NCI-H748 (cell line): ENCODE data around the gene YWHAE.
"Not testable (repeated sequence)": the region's sequence is repeated elsewhere in the genome, so short reads cannot be mapped to it uniquely, and the experiment has no call there.

Experiments
- DNase-seq: peaks from one replicate; lab custom pipeline; 2025; ENCODE audit not compliant: unreplicated experiment; lab: John Stamatoyannopoulos, UW

YWHAE gene

DNA sequence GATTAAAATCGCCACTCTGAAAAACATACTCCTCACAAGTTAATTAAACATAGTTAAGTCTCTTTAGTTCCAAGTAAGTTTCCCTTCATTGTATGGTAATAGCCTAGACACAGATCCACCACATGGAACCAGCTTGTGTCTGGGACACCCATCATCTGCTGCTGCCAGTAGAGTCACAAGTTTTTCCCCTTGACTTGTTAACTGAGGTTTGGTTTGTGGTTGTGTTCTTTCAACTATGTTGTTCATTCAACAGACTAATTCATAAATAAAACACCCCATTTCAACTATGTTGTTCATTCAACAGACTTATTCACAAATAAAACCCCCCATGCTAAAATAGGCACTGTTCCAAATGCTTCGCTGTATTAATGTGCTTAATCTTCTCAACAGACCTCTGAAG lies 24.4 kb downstream of the YWHAE start:
- no peak for DNase-seq

DNA sequence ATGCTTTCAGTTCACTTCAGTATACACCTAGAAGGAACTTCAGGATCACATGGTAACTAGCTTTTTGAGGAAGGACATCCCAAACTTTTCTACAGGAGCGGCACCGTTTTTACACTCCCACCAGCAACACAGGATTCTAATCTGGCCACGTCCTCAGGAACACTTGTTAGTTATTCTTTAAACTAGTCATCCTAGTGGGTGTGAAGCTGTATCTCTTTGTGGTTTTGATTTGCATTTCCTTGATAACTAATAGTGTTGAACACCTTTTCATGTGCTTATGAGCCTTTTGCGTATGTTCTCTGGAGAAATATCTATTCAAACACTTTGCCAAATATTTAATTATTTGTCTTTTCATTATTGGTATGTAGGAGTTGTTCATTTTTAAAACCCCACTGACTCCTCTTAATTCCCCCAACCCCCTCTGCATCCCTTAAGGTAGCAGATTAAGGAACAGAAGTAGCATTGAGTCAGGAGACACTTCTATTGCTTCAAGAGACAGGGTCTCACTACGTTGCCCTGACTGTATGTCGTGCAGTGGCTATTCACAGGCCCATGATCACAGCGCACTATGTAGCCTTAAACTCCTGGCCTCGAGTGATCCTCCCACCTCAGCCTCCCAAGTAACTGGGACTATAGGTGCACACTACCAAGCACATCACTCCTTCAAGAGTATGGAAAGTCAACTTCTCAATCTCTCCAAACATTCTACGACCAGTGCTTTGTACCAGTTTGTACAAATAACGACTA lies 25.4 kb downstream of the YWHAE start:
- DNase-seq = no peak

DNA sequence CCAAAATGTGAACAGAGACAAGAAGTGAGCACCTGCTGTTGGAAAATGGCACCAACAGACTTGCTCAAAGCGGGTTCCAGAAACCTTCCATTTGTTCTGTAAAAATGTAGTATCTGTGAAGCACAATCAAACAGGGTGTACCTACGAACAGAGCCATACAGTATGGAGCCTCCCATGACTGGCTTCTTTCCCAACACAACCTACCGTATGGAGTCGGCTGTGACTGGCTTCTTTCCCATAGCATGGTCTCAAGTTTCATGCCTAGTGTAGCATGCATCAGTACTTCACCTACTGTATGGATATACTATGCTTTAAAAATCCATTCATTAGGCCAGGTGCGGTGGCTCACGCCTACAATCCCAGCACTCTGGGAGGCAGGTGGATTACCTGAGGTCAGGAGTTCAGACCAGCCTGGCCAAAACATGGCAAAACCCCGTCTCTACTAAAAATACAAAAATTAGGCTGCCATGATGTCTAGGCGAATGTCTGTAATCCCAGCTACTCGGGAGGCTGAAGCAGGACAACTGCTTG lies 26.2 kb downstream of the YWHAE start:
- DNase-seq = no peak

DNA sequence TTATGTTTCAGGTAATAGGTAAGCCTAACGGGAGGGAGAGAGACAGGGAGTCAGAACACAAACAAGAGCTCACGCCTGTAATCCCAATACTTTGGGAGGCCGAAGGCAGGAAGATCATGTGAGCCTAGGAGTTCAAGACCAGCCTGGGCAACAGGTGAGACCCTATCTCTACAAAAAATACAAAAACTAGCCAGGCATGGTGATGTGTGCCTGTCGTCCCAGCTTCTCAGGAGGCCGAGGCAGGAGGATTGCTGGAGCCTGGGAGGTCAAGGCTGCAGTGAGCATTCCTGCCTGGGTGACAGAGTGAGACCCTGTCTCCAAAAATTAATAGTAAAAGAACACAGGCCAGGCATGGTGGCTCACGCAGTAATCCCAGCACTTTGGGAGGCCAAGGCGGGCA lies 27.4 kb downstream of the YWHAE start:
- DNase-seq = no peak

DNA sequence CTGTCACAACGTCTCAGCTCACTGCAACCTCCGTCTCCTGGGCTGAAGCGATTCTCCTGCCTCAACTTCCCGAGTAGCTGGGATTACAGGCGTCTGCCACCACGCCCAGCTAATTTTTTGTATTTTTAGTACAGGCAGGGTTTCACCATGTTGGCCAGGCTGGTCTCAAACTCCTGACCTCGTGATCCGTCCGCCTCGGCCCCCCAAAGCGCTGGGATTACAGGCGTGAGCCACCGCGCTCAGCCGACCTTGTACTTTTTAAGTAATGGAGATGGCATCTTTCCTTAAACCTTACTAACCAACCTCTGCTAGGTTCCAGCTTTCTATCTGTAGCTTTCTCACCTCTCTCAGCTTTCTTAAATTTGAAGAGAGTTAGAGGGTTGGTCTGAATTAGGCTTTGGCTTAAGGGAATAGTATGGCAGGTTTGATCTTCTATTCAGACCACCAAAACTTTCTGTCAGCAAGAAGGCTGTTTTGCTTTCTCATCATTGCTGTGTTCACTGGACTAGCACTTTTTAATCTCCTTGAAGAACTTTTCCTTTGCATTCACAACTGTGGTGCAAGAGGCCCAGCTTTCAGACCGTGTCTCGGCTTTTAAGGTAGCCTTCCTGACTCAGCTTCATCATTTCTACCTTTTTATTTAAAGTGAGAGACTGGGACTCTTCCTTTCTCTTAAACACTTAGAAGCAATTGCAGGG lies 28.0 kb downstream of the YWHAE start:
- no peak for DNase-seq

DNA sequence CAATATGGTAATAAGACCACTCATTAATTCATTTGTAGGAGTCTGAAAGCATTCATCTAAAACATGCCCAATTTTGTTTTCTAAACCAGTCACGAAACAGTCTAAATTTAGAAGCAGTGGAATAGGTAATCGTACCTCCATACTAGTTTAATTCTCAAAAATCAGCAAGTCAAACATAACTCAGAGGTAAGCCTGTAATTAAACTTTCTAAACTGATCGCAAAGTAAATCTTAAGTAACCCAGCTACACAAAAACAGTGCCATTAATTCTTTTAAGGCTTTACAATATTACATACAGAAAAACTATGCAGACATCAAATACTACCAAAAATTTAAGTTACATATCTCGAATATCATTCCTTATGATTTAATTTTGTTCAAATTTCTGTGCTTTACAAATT lies 31.4 kb downstream of the YWHAE start:
- no peak for DNase-seq

DNA sequence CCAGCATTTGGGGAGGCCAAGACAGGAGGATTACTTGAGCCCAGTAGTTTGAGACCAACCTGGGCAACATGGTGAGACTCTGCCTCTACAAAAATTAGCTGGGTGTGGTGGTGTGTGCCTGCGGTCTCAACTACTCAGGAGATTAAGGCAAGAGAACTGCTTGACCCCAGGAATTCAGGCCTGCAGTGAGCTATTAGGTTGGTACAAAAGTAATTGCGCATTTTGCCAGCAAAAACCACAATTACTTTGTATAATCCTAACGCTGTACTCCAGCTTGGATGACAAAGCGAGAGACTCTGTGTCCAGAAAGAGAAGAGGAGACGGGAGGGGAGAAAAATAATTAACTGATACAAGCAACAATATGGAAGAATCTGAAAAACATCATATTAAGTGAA lies 32.7 kb downstream of the YWHAE start:
- no peak for DNase-seq

DNA sequence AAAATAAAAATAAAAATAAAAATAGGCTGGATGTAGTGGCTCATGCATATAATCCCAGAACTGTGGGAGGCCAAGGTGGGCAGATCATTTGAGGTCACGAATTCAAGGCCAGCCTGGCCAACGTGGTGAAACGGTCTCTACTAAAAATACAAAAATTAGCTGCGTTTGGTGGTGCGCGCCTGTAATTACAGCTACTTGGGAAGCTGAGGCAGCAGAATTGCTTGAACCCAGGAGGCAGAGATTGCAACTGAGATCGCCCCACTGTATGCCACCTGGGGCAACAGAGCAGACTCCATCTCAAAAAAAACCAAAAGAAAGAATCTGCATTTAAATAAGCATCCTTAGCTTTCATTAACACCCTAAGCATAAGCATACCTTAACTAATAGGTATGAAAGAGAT lies 33.8 kb downstream of the YWHAE start:
- no peak for DNase-seq

DNA sequence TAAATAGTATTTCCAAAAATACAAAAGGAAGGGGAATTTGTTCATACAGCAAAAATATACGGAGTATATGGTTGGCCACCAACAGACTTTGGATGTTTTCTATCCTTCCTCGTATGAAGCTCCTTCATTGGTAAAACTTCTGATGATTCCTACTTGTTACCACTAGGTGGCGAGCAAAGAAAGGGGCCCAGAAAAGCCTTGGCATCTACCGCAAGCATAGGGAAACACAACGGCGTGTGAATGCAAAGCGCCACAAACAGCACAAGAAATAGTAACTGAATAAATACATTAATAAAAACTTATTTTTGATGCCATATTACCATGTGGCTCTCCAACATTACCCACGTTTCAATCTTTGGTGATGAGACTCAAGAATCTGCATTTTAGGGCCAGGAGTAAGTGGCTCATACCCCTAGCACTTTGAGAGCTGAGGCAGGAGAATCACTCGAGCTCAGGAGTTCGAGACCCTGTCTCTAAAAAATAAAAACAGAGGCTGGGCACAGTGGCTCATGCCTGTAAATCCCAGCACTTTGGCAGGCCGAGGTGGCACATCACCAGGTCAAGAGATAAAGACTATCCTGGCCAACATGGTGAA lies 34.5 kb downstream of the YWHAE start:
- peak; percentile 77 for DNase-seq

DNA sequence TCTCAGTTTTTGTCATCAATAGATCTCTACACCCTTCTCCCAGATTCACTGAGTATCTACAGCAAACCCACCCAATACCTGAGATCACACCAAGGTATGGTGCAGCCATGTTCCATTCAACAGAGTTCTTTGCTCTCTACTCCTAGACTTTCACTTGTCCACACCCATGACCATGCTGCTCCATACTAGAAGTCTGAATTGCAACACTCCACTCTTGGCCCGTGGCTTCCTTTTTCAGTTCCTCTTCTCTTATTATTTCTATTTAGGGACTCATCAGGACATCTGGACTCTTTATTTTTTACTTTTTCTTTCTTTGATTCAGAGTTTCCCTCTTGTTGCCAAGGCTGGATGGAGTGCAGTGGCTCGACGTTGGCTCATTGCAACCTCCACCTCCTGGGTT lies 37.1 kb downstream of the YWHAE start:
- DNase-seq = no peak

DNA sequence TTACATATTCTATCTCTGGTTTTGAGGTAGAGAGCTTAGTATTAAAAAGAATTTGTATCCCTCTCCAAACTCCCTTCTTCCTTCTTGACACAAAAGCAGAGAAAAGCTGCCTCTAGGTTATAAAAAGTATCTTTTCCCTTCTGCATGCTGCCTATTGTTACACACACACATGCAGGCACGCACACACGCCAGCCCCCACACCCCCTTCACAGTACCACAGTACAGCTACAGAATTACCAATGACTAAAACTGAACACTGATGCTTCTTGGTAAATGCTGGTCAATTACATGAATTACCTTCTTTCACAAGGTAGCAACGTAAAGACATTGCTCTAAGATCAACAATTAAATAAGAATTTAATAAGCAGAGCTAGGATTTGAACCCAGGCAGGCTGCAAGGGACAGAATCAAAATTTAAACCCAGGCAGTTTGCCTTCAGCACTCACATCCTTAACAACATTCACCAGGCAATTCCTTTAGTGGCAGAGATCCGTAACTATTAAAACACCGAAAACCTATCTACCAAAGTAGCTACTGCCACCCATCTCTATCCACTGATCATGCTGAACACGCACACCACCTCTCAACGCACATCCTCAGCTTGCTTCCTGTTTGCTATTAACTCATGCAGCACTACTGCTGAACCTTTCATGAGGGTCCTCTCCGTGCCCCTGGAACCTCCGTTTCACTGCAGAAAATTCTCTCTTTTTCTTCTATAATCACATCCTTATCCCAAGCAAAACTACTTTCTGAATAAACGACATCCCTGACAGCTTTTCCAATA lies 37.8 kb downstream of the YWHAE start:
- no peak for DNase-seq

DNA sequence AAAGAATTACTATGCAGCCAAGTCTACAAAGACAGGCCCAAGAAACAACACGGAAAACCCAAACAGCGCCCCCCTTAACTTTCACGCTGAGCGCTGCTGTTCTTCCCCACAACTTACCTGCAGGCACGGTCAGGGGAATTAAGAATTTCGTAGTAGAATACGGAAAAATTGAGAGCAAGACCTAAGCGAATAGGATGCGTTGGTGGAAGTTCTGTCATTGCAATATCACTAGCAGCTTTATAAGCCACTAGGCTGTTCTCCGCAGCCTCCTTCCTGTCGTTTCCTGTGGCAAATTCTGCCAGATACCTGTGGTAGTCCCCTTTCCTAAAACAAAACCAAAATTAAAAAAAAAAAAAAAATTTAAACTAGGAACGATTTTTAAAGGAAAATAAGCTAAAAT lies 39.0 kb downstream of the YWHAE start:
- no peak for DNase-seq

DNA sequence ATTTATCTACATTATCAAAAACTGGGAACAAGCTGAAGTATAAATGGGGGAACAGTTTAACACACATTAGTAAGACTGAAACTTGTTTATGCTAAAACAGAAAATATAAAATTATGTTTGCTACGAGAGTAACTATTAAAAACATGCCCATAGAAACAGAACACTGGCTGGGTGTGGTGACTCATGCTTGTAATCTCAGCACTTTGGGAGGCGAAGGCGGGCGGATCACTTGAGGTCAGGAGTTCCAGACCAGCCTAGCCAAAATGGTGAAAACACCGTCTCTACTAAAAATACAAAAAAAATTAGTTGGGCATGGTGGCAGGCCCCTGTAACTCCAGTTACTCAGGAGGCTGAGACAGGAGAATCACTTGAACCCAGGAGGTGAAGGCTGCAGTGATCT lies 39.7 kb downstream of the YWHAE start:
- not testable (repeated sequence) for DNase-seq

DNA sequence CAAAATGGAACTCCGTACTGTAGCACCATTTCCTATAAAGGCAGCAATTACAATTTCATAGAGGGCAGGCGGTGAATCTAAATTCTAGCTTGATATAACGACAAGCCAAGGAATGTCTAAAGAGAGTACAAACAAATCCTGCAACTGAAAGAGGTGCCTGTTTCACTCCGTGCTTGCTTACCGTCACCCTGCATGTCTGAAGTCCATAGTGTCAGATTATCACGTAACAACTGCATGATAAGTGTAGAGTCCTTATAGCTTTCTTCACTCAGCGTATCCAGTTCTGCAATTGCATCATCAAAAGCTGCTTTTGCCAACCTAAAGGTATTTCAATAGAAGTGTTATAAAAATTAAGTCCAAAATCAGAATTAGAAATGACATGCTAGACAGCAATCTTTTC lies 46.0 kb downstream of the YWHAE start:
- no peak for DNase-seq

DNA sequence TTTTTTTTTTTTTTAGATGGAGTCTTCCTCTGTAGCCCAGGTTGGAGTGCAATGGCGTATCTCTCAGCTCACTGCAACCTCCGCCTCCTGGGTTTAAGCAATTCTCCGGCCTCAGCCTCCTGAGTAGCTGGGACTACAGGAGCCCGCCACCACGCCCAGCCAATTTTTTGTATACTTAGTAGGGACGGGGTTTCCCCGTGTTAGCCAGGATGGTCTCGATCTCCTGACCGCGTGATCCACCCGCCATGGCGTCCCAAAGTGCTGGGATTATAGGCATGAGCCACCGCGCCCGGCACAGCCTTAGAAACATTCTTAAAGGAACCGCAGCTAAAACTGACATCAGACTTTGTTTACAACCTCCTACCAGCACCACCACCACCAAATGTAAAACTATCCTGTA lies 47.5 kb downstream of the YWHAE start:
- DNase-seq = not testable (repeated sequence)

DNA sequence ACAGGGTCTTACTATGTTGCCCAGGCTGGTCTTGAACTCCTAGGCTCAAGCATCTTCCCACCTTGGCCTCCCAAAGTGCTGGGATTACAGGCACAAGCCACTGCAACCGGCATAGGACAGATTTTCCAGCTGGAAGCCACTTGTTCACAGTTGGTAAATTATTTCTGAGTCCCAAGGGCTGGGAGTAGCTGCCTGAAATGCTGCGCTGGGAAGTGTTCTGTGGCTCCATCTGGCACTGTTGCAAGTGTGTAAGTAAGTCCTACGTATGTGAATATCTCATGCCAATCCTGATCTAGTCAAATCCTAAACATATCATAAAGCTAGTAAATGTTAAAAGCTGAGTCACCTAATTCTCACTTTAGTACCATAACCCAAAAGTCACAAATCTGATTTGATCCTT lies 48.1 kb downstream of the YWHAE start:
- no peak for DNase-seq

DNA sequence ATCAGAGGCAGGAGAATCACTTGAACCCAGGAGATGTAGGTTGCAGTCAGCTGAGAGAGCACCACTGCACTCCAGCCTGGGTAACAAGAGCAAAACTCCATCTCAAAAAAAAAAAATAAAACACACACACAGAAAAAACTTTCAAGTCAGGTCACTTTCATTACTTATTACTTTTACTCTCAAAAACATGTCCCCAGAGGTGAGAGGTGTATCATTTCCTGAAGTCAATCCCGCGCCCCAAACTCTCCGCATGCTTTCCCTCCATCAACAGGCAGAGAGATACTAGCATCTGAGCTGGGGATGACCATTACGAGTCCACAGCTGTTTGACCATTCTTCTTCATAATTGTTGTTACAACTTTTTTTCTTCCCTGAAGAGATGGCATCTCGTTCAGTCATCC lies 48.7 kb downstream of the YWHAE start:
- no peak for DNase-seq

DNA sequence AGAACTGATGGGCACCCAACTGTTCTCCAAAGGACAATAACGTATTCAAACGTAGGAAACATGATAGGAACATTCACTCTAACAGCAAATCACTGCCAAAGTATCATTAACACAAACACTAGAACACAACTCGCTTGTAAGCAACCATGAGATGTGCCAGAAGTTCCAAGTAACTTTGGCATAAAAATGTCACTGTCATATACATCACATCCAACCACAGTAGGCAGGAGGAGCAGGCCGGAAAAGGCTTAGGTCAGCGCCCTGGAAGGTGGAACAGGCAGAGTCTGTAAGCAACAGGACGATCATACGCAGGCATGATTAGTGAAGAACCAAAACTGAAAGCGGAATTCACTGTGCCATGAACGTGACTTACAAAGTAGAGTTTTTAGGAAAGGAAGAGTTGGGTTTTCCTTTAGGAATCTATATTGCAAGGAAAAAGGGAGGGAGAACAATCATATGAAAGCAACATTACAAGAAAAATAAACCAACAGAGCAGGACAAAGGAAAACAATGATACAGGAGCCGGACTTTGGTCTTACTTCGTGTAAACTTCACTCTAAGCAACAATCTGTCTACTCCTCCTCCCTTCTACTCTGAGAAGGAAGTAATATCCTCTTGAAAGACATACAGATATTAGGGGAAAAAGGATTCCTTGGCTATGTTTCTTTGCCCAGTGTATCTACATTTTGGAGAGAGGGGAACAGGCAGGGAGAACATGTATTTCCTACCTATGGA lies 52.3 kb downstream of the YWHAE start:
- DNase-seq = no peak

DNA sequence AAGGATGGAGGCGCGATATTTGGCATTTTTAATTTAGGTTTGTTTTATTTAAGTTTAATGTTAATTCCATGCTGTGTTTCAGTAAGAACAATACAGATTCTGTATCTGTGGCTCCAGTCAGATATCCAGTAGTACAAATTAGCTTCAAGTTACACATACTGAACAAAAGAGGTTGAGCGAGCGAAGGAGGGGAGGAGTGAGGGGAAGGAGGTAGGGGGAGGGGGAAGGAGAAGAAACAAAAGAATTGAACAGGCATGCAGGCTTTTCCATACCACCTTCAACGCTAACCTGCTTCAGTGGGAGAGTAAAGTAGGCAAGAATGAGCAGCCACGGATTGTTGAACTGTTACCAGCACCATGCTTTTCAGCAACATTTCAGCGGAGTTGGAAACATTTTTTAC lies 55.5 kb downstream of the YWHAE start:
- DNase-seq = no peak

DNA sequence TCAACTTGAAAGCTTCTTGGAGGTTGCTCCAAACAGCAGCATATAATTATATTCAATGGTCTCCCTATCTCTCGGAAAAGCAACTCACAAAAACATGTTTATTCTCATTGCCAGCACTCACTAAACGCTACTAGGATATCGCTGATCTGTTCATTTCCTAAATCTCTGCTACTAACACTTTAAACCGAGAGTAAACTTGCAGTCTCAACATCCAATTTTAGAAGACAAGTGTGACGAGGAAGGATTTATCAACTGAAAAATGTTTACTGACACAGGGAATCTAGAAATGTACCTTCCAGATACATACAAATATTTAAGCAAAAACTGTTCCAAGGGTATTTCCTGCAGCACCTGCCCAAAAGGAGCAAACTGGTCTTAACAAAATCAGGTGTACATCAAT lies 56.5 kb downstream of the YWHAE start:
- no peak for DNase-seq

DNA sequence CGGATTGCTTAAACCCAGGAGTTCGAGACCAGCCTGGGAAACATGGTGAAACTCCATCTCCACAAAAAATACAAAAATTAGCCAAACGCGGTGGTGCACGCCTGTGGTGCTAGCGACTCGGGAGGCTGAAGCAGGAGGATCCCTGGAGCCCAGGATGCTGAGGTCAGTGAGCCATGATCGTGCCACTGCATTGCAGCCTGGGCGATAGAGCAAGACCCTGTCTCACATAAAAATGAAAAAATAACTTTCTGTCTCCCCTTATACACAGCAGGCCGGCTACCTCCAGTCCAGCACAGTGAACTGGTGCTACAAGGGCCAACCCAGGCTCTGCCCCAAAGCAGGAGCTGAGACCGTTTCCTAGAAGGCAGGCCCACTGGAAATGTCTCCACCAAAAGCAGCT lies 59.7 kb downstream of the YWHAE start:
- DNase-seq = no peak
